SJSA1 (cell line): ENCODE results near the gene NKIRAS2. TPM values are rescaled to one million over a fixed set of nuclear protein-coding genes. Genes with fewer than 3 reads are reported as not detected.

Source experiments
- DNase-seq, 2 experiments: peaks; one replicate each; pipeline ENCODE4 v3.0.0-alpha.2; 2015 to 2020; ENCODE audit warnings: low spot score in 2 of 2, low read depth in 1 of 2
- H3K27ac ChIP-seq: fragments of 250-450 bp; sonication (Bioruptor Pico); 2 replicates; pipeline ENCODE4 v1.5.1; 2020; ENCODE audit warnings: mild to moderate bottlenecking, moderate library complexity
- H3K27me3 ChIP-seq: fragments of 250-450 bp; sonication (Bioruptor Pico); replicated peaks from 2 replicates; pipeline ENCODE4 v1.5.1; 2020; ENCODE audit warnings: mild to moderate bottlenecking, moderate library complexity
- H3K36me3 ChIP-seq: fragments of 250-450 bp; sonication (Bioruptor Pico); 2 replicates; pipeline ENCODE4 v1.5.1; 2020; ENCODE audit warnings: mild to moderate bottlenecking
- H3K4me1 ChIP-seq: fragments of 250-450 bp; sonication (Bioruptor Pico); replicated peaks from 2 replicates; pipeline ENCODE4 v1.6.1; 2021; ENCODE audit warnings: mild to moderate bottlenecking
- H3K4me3 ChIP-seq: fragments of 250-450 bp; sonication (Bioruptor Pico); 2 replicates; pipeline ENCODE4 v1.5.1; 2020; ENCODE audit warnings: mild to moderate bottlenecking
- H3K9me3 ChIP-seq: fragments of 250-450 bp; sonication (Bioruptor Pico); replicated peaks from 2 replicates; pipeline ENCODE4 v1.5.1; 2020; ENCODE audit warnings: mild to moderate bottlenecking
- total RNA-seq: library from RNA; depleted of rRNA; stranded (reverse); fragments of >200 nt; shearing (Covaris generic); gene quantifications from 2 replicates; pipeline ENCODE4 v1.2.3, GENCODE V29; 2014

Gene NKIRAS2
- total RNA-seq, 1 experiment from 2014 or later, result 63.1 TPM

DNA sequence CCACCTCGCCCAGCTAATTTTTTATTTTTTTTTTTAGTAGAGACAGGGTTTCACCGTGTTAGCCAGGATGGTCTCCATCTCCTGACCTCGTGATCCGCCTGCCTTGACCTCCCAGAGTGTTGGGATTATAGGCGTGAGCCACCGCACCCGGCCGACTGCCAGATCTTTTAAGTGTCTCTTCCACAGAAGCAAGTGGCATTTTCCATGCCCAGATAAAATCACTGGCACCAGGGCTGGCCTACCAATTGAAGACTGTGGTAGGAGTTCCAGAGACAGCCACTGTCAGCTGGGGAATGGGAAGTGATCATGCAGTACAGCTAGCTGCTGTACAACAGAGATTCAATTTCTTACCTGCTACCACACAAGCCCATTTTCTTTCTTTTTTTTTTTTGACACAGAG is 35.4 kb upstream of the NKIRAS2 start:
- no peak for DNase-seq
- Histone ChIP-seq H3K4me1 (no peaks in the 10 kb centered on the region), H3K36me3 (peaks cover 86% of the 10 kb centered on the region)

DNA sequence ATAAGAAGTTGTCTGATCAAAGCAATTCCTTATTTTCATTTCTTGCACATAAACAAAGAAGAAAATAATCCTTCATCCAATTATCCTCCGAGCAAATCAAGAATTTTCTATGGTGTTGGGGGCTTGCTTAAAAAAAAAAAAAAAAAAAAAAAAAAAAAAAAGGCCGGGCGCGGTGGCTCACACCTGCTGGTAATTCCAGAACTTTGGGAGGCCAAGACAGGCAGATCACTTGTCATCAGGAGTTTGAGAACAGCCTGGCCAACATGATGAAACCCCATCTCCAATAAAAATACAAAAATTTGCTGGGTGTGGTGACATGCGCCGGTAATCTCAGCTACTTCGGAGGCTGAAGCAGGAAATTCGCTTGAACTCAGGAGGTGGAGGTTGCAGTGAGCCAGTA is 34.0 kb upstream of the NKIRAS2 start:
- peaks cover 87% of the 10 kb centered on the region for H3K36me3 ChIP-seq
- no peak for DNase-seq

More for the DNA sequence above, 35.4 kb upstream of the NKIRAS2 start:
- no peaks in the 10 kb centered on the region for H3K9me3 ChIP-seq
- no peaks in the 10 kb centered on the region for H3K27me3 ChIP-seq
- no peak overlapping the region for H3K4me3 ChIP-seq
- no peak overlapping the region for H3K27ac ChIP-seq

DNA sequence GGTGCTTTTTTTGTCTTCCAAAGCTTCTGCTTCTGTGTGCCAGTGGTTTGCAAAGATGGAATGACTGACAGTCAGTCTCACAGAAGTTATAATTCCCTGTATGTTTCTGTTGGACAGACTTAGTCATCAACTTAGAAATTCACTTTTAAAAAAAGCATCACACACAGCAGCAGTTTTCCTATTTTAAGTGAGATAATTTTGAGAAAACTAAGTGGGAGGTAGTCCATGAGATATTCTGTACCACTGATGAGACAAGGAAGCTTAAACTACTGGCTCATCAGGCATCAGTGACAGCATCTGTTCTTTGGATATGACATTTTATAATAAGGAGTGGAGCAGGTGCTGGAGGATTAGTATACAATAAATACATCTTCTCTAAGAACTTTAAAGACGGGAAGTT is 33.3 kb upstream of the NKIRAS2 start:
- H3K36me3 ChIP-seq, result peaks cover 87% of the 10 kb centered on the region

More for the DNA sequence above, 34.0 kb upstream of the NKIRAS2 start:
- no peak overlapping the region for H3K27ac ChIP-seq
- no peaks in the 10 kb centered on the region for H3K27me3 ChIP-seq
- H3K9me3 ChIP-seq, result no peaks in the 10 kb centered on the region
- no peak overlapping the region for H3K4me3 ChIP-seq
- no peaks in the 10 kb centered on the region for H3K4me1 ChIP-seq

DNA sequence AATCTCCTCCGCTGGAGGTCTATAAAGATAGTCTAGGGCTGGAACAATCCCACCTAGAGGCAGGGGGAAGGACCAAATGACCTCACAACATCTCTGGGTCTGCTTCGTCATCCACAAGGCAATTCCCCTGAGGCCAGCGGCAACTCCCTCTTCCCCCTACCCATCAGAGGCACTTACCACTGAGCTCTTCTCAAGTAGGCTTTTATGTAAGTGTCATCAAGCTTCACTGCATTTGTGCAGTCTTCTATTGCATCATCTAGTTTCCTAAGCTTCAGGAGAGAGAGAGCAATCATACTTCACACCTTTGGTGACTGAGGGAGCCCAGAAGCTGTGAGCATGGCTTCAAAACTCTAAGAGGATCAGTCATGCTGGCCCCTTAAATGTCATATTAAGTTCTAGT is 32.2 kb upstream of the NKIRAS2 start:
- DNase-seq, result no peak
- Histone ChIP-seq H3K9me3 (no peaks in the 10 kb centered on the region), H3K4me3 (no peak overlapping the region), H3K4me1 (no peaks in the 10 kb centered on the region), H3K27me3 (no peaks in the 10 kb centered on the region), H3K36me3 (peaks cover 87% of the 10 kb centered on the region), H3K27ac (no peak overlapping the region)

More for the DNA sequence above, 33.3 kb upstream of the NKIRAS2 start:
- DNase-seq, result no peak
- Histone ChIP-seq H3K27me3 (no peaks in the 10 kb centered on the region), H3K4me1 (no peaks in the 10 kb centered on the region), H3K27ac (no peak overlapping the region), H3K4me3 (no peak overlapping the region), H3K9me3 (no peaks in the 10 kb centered on the region)

DNA sequence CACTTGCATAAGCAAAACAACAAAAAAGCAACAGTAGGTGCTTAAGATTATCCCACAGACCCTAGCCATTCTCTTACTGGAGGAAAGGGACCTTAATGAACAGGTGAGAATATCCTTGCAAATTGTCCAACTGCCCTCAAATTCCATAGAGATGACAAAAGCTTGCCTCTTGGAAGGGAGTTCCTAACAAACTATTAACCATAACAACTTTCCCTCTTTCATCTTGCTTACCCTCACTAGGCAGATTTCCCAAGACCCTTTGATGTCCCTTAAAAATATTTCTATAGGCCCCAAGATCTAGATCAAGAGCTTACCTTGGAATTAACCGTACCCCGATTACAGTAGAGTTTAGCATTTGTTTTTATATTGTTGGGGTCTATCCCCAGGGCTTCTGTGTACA is 31.5 kb upstream of the NKIRAS2 start:
- no peaks in the 10 kb centered on the region for H3K9me3 ChIP-seq
- peaks cover 88% of the 10 kb centered on the region for H3K36me3 ChIP-seq
- DNase-seq, result no peak
- no peaks in the 10 kb centered on the region for H3K4me1 ChIP-seq
- H3K4me3 ChIP-seq, result no peak overlapping the region
- H3K27me3 ChIP-seq, result no peaks in the 10 kb centered on the region
- H3K27ac ChIP-seq, result no peak overlapping the region

DNA sequence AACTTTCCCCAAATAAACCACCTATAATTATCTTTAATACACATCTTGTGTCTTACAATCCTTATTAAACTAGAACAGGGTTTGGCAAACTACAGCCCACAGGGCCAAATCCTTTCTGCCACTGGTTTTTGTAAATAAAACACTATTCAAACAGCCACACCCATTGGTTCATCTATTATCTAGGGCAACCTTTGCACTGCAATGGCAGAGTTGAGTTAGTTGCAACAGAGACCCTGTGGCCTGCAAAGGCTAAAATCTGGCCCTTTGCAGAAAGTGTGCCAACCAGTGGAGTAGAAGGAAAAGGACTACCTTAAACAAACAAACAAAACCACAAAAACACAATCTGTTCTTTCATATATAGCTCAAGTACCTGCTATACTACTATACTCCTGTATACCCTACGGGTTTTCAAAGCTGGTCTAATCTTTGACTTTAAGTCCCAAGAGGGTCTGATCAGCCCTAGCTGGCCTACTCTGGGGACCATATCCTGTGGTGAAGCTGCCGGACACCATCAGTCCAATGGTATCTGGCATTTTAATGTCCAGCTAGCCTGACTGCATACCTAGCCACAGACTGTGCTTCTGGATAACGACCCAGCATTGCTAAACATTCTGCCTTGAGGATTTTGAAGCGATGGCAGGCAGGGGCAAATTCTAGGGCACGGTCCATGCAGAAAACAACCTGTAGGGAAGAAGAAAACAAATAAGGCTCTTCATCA is 30.0 kb upstream of the NKIRAS2 start:
- DNase-seq, result no peak
- no peak overlapping the region for H3K4me3 ChIP-seq
- peaks cover 94% of the 10 kb centered on the region for H3K36me3 ChIP-seq
- H3K9me3 ChIP-seq, result no peaks in the 10 kb centered on the region
- no peaks in the 10 kb centered on the region for H3K4me1 ChIP-seq
- no peak overlapping the region for H3K27ac ChIP-seq
- no peaks in the 10 kb centered on the region for H3K27me3 ChIP-seq

DNA sequence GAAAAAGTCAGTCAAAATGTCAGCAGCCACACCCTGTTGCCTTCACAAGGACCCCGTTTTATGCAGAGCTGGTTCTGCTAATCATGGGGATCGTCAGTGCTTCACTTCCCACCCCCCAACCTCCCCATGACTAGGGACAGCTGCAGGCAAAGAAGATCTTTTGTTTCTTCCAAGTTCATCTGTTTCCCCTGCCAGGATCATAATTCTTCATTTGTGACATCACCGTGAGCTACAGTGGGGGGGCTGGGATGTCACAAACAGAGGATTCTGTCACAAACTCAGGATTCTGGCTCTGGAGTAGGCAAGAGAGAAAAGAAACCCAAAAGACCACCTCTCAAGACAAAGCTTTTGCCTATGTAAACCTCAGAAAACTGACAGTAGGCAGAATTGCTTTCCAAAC is 27.3 kb upstream of the NKIRAS2 start:
- peaks cover 10% of the 10 kb centered on the region for H3K4me1 ChIP-seq
- H3K27ac ChIP-seq, result no peak overlapping the region
- no peaks in the 10 kb centered on the region for H3K27me3 ChIP-seq
- no peaks in the 10 kb centered on the region for H3K9me3 ChIP-seq
- H3K4me3 ChIP-seq, result no peak overlapping the region
- no peak for DNase-seq
- peaks cover 99% of the 10 kb centered on the region for H3K36me3 ChIP-seq

DNA sequence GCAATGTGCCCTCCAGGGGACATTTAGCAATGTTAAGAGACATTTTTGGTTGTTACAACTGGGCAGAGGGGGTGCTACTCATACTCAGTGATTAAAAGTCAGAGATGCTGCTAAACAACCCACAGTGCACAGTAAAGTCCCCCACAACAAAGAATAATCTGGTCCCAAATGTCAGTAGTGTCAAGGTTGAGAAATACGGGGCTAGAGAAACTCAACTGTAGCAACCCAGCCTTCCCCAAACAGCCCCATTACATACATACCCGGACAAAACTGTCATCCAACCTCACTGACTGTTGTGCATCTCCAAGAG is 23.1 kb upstream of the NKIRAS2 start:
- Histone ChIP-seq H3K4me1 (peaks cover 10% of the 10 kb centered on the region), H3K4me3 (no peak overlapping the region), H3K27ac (no peak overlapping the region), H3K36me3 (peaks cover 95% of the 10 kb centered on the region), H3K9me3 (no peaks in the 10 kb centered on the region), H3K27me3 (no peaks in the 10 kb centered on the region)
- DNase-seq, result no peak

DNA sequence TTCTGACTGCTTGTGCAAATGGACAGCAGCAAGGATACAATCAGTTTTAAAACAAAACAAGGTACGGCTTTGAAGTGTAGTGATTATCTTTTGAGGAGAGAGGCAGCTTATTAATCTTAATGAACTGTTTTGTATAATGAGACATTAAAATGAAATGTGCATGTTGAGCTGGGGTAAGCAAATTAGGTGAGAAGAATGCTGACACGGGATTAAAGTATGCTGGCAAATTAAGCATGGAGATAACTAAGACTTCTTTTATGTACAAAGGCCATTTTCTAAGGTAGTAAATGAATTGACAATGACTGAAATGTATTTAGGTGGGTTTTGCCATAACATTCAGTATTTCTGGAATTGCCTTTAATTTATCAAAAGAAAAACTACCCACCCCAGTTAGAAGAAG is 21.4 kb upstream of the NKIRAS2 start:
- Histone ChIP-seq H3K36me3 (peaks cover 93% of the 10 kb centered on the region), H3K4me1 (peaks cover 25% of the 10 kb centered on the region), H3K27me3 (no peaks in the 10 kb centered on the region), H3K27ac (no peak overlapping the region), H3K4me3 (no peak overlapping the region), H3K9me3 (no peaks in the 10 kb centered on the region)
- no peak for DNase-seq

DNA sequence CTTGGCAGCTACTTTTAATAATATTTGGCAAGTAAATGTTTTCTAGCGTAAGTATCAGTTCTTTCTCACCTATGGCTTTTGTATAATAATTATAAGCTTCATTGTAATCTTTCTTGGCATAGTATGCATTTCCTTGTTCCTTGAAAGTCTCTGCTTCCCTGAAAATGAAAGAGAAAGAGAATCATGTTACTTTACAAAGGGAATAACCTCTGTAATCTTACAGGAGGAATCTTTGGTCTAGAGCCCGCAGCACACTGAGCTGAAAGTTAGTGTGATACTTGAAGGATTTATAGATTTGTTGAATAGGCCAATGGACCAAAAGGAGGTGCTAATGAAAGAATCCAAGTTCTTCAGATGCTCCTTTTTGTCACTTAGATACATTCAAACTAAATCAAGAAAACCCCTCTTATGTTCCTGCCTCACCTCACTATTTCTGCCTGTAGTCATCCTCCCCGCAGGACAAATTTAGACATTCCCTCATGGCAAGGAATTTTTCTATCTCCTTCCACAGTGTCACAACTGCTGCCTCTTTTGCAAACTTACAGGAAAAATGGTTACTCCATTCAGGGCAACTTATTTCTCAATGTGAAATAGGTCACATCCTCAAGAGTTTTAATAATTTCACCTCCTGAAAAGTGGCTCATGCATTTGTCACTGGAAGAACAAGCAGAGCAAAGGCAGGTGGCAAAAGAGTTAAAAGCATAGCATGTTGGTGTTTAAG is 19.3 kb upstream of the NKIRAS2 start:
- H3K27ac ChIP-seq, result no peak overlapping the region
- no peak overlapping the region for H3K4me3 ChIP-seq
- peaks cover 33% of the 10 kb centered on the region for H3K4me1 ChIP-seq
- H3K36me3 ChIP-seq, result peaks cover 86% of the 10 kb centered on the region
- no peaks in the 10 kb centered on the region for H3K9me3 ChIP-seq
- DNase-seq, result no peak
- H3K27me3 ChIP-seq, result no peaks in the 10 kb centered on the region

DNA sequence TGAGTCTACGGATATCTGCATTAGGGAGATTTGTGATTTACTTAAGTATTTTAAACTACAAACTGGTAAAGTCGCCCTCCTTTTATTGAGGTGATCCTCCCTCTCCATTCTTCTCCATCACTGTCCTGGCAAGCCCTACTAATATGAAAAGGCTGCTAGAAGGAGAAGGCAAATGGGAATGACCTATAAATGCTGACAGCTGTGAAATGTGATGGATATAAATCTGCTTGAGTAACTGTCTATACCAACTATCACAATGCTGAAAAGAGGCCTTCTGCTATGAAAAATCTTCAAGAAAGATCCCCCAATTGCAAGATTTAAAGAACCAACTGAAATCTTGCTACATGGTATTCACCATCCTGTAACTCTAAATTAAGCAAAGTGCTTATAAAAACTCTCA is 18.2 kb upstream of the NKIRAS2 start:
- H3K36me3 ChIP-seq, result peaks cover 74% of the 10 kb centered on the region

DNA sequence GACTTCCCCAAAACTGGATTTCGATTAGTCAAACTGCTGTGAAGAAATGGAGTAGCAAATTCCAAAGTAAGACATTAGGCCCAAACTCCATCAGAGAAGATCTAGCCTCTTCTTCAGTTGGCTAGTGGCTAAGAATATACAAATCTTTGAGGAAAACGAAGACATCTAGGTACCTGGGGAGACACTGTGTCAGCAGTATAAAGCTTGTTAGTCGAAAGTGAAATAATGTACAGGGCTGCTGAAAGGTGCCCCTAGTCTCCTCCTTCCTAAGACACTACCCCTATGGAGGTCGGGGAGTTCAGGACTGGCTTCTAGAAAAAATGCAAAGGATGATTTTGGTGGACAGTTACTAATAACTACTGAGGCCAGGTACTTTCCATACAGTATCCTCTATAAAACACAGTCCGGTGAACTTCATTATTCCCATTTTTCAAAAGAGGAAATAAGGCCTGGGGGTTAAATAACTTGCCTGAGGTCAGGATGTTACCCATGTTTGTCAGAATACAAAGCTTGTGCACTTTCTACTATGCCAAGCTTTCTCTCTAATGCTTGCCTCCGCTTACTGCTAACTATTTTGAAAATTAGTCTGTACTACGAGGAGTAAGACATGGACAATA is 17.6 kb upstream of the NKIRAS2 start:
- Histone ChIP-seq H3K36me3 (peaks cover 69% of the 10 kb centered on the region), H3K4me3 (no peak overlapping the region), H3K27ac (peak overlapping the region; percentile 62), H3K9me3 (no peaks in the 10 kb centered on the region), H3K27me3 (no peaks in the 10 kb centered on the region), H3K4me1 (peaks cover 23% of the 10 kb centered on the region)
- no peak for DNase-seq

More for the DNA sequence above, 18.2 kb upstream of the NKIRAS2 start:
- Histone ChIP-seq H3K4me3 (no peak overlapping the region), H3K4me1 (peaks cover 27% of the 10 kb centered on the region), H3K9me3 (no peaks in the 10 kb centered on the region), H3K27ac (peak overlapping the region; percentile 62; the same call in 1 of the 2 replicates), H3K27me3 (no peaks in the 10 kb centered on the region)
- DNase-seq, result no peak

DNA sequence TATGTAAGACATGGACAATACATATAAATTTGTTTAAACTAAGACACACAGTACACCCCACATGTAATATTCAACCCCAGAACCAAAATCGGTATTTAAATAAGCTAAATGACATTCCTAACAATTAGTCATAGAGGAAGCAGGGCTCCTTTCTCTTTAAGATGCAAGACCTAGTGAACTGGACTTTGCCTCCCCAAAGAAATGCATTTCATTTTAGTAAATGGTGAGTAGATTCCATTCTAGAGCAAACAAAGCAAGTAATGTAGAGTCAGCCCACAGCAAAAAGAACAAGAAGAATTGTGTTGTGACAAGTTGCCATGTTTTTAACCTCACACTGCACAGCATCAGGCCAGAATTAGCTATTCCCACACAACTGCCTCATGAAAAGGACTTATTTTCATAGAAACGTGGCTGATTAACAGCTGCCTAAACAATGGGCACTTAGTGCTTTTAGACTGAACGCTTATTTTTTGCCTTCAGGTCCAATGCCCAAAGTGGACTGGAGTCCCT is 17.0 kb upstream of the NKIRAS2 start:
- peaks cover 23% of the 10 kb centered on the region for H3K4me1 ChIP-seq
- no peaks in the 10 kb centered on the region for H3K9me3 ChIP-seq
- DNase-seq, result peak in 1 of 2 experiments; percentile 48
- peak overlapping the region; percentile 62 for H3K27ac ChIP-seq
- H3K4me3 ChIP-seq, result no peak overlapping the region
- H3K27me3 ChIP-seq, result no peaks in the 10 kb centered on the region
- H3K36me3 ChIP-seq, result peaks cover 63% of the 10 kb centered on the region

DNA sequence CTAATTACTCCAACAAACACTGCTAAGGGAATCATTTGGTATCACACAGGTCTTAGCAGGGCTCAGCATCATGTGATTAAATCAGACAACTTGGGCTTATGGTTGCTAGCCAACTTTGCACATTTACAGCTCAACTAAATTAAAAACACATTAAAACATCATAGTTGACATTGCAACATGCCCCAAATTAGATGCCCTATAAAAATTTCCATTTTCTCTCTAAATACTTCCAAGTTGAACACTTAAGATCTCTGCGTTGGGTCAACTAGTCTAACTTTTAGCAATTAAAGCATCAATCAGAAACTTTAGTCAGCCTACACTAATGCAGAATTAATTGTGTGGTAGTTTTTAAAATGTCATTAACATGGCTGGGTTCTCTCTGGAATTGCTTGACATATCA is 14.7 kb upstream of the NKIRAS2 start:
- DNase-seq, result no peak
- Histone ChIP-seq H3K4me1 (peaks cover 23% of the 10 kb centered on the region), H3K36me3 (peaks cover 61% of the 10 kb centered on the region)

More for the DNA sequence above, 14.7 kb upstream of the NKIRAS2 start:
- H3K27ac ChIP-seq, result no peak overlapping the region
- H3K4me3 ChIP-seq, result no peak overlapping the region
- no peaks in the 10 kb centered on the region for H3K27me3 ChIP-seq
- no peaks in the 10 kb centered on the region for H3K9me3 ChIP-seq
